IMR-90 (cell line): Measurements from ENCODE around the gene TMEM114. TPM values are rescaled to one million over a fixed set of nuclear protein-coding genes. Genes with fewer than 3 reads are reported as not detected.

Experiments
- ATAC-seq: fragments of 200-7000 bp; cut with Tn5 transposase; 2 replicates; pipeline ENCODE4 v1.9.1; 2020; ENCODE audit warnings: low read depth, mild to moderate bottlenecking, moderate library complexity
- BruUV-seq: library from RNA; stranded (reverse); fragments of 400-500 nt; replicated peaks from 2 replicates; lab custom pipeline; 2021; lab: Mats Ljungman, UMichigan
- CTCF ChIA-PET: fragments of 300-600 bp; formaldehyde crosslinking; extraction: SDS; loops from one replicate; lab custom pipeline; 2021; ENCODE audit warnings: antibody characterized with exemption; lab: Yijun Ruan, JAX
- POLR2A ChIA-PET: fragments of 300-600 bp; sonication (Branson Sonifier 250); formaldehyde crosslinking; loops from one replicate; lab custom pipeline; 2022; ENCODE audit warnings: antibody characterized with exemption; ENCODE audit not compliant: unreplicated experiment; lab: Charles Lee
- DNase-seq: peaks from one replicate; pipeline ENCODE4 v3.0.0; 2013
- H2AFZ ChIP-seq: replicated peaks from 2 replicates; pipeline ENCODE3; 2013; ENCODE audit warnings: low read length, mild to moderate bottlenecking; ENCODE audit not compliant: poor library complexity
- H2AK5ac ChIP-seq: 2 replicates; pipeline ENCODE4 v1.6.1; 2013; ENCODE audit warnings: low read depth, low read length, inconsistent platforms
- H2AK9ac ChIP-seq: replicated peaks from 2 replicates; pipeline ENCODE3; 2013; ENCODE audit warnings: mild to moderate bottlenecking, low read depth, low read length, moderate library complexity; ENCODE audit not compliant: poor library complexity
- H2BK120ac ChIP-seq: 2 replicates; pipeline ENCODE4 v1.6.1; 2013; ENCODE audit warnings: low read depth, low read length, inconsistent platforms
- H2BK15ac ChIP-seq: 3 replicates; pipeline ENCODE4 v1.6.1; 2013; ENCODE audit warnings: low read depth, low read length, inconsistent platforms
- H2BK20ac ChIP-seq: 2 replicates; pipeline ENCODE4 v1.6.1; 2013; ENCODE audit warnings: low read depth, mild to moderate bottlenecking, inconsistent platforms, low read length, moderate library complexity
- H2BK5ac ChIP-seq: 2 replicates; pipeline ENCODE4 v1.6.1; 2013; ENCODE audit warnings: mild to moderate bottlenecking, low read depth, low read length, inconsistent platforms; ENCODE audit not compliant: poor library complexity, severe bottlenecking
- H3K14ac ChIP-seq: replicated peaks from 2 replicates; pipeline ENCODE4 v1.6.1; 2013; ENCODE audit warnings: low read depth, low read length, inconsistent platforms
- H3K18ac ChIP-seq: 2 replicates; pipeline ENCODE4 v1.6.1; 2013; ENCODE audit warnings: low read depth, low read length, control low read depth
- H3K23ac ChIP-seq: 2 replicates; pipeline ENCODE4 v1.6.1; 2013; ENCODE audit warnings: low read depth, low read length, inconsistent platforms
- H3K27ac ChIP-seq: 2 replicates; pipeline ENCODE4 v1.5.1; 2013; ENCODE audit warnings: mild to moderate bottlenecking, control low read depth, low read length; ENCODE audit not compliant: insufficient read depth
- H3K27me3 ChIP-seq: 2 replicates; pipeline ENCODE4 v1.6.1; 2013; ENCODE audit warnings: low read length; ENCODE audit not compliant: control insufficient read depth, insufficient read depth
- H3K36me3 ChIP-seq: 2 replicates; pipeline ENCODE4 v1.6.1; 2013; ENCODE audit warnings: low read length, mixed read lengths; ENCODE audit not compliant: control insufficient read depth, insufficient read depth
- H3K4ac ChIP-seq: 2 replicates; pipeline ENCODE4 v1.6.1; 2013; ENCODE audit warnings: low read depth, low read length, inconsistent platforms
- H3K4me1 ChIP-seq: 2 replicates; pipeline ENCODE4 v1.6.1; 2013; ENCODE audit warnings: low read length, mixed read lengths; ENCODE audit not compliant: control insufficient read depth, insufficient read depth
- H3K4me2 ChIP-seq: 2 replicates; pipeline ENCODE4 v1.6.1; 2013; ENCODE audit warnings: low read depth, mild to moderate bottlenecking, control low read depth, low read length, moderate library complexity
- H3K4me3 ChIP-seq: 2 replicates; pipeline ENCODE4 v1.5.1; 2013; ENCODE audit warnings: low read depth, mild to moderate bottlenecking, control low read depth, low read length, moderate library complexity; ENCODE audit not compliant: insufficient read depth
- H3K56ac ChIP-seq: 2 replicates; pipeline ENCODE4 v1.6.1; 2013; ENCODE audit warnings: low read length, inconsistent platforms; ENCODE audit not compliant: insufficient read depth; ENCODE audit errors: extremely low read depth
- H3K79me1 ChIP-seq, 2 experiments: 2 replicates each; pipeline ENCODE4 v1.6.1; 2013; ENCODE audit warnings: low read length in 2 of 2, inconsistent platforms in 1 of 2, low read depth in 1 of 2
- H3K9ac ChIP-seq: 2 replicates; pipeline ENCODE4 v1.6.1; 2013; ENCODE audit warnings: low read depth, low read length, control low read depth
- H3K9me1 ChIP-seq: 2 replicates; pipeline ENCODE4 v1.6.1; 2013; ENCODE audit warnings: low read length, inconsistent platforms; ENCODE audit not compliant: insufficient read depth
- H3K9me3 ChIP-seq: 2 replicates; pipeline ENCODE4 v1.6.1; 2013; ENCODE audit warnings: low read length; ENCODE audit not compliant: control insufficient read depth, insufficient read depth
- H4K20me1 ChIP-seq: 2 replicates; pipeline ENCODE4 v1.6.1; 2013; ENCODE audit warnings: low read length, inconsistent platforms; ENCODE audit not compliant: insufficient read depth
- H4K5ac ChIP-seq: 2 replicates; pipeline ENCODE4 v1.6.1; 2013; ENCODE audit warnings: mild to moderate bottlenecking, low read depth, low read length, control low read depth
- H4K8ac ChIP-seq, 2 experiments: 2 replicates each; pipeline ENCODE4 v1.6.1; 2013; ENCODE audit warnings: low read depth in 2 of 2, low read length in 2 of 2, control low read depth in 1 of 2, inconsistent platforms in 1 of 2
- H4K91ac ChIP-seq: 2 replicates; pipeline ENCODE4 v1.6.1; 2013; ENCODE audit warnings: low read depth, low read length, inconsistent platforms; ENCODE audit not compliant: insufficient read depth
- BHLHE40 ChIP-seq: fragments of 150-350 bp; IDR thresholded peaks from 2 replicates; pipeline ENCODE4 v1.6.1; 2016; ENCODE audit warnings: mild to moderate bottlenecking, low read depth, low read length
- CEBPB ChIP-seq: IDR thresholded peaks from 2 replicates; pipeline ENCODE4 v1.6.1; 2012; ENCODE audit warnings: low read depth, low read length, improper control_type of control experiment
- CHD1 ChIP-seq: IDR thresholded peaks from 2 replicates; pipeline ENCODE4 v1.6.1; 2012; ENCODE audit warnings: low read depth, low read length, improper control_type of control experiment
- ELK1 ChIP-seq: fragments of 150-350 bp; IDR thresholded peaks from 2 replicates; pipeline ENCODE4 v1.6.1; 2016; ENCODE audit warnings: low read depth, mild to moderate bottlenecking, low read length, moderate library complexity, borderline replicate concordance
- FOS ChIP-seq: fragments of 150-350 bp; IDR thresholded peaks from 2 replicates; pipeline ENCODE4 v1.6.1; 2016; ENCODE audit warnings: low read depth, low read length
- MAFK ChIP-seq: IDR thresholded peaks from 2 replicates; pipeline ENCODE4 v1.6.1; 2012; ENCODE audit warnings: low read depth, low read length, improper control_type of control experiment
- MAZ ChIP-seq: IDR thresholded peaks from 2 replicates; pipeline ENCODE4 v1.6.1; 2012; ENCODE audit warnings: low read depth, mild to moderate bottlenecking, low read length, improper control_type of control experiment, moderate library complexity, borderline replicate concordance
- MXI1 ChIP-seq: IDR thresholded peaks from 2 replicates; pipeline ENCODE4 v1.6.1; 2012; ENCODE audit warnings: low read depth, mild to moderate bottlenecking, low read length, moderate library complexity, borderline replicate concordance
- NFE2L2 ChIP-seq: fragments of 150-350 bp; IDR thresholded peaks from 2 replicates; pipeline ENCODE4 v1.6.1; 2016; ENCODE audit warnings: low read depth, mild to moderate bottlenecking, low read length
- POLR2A ChIP-seq: IDR thresholded peaks from 2 replicates; pipeline ENCODE4 v1.6.1; 2012; ENCODE audit warnings: mild to moderate bottlenecking, low read depth, low read length
- RAD21 ChIP-seq: IDR thresholded peaks from 2 replicates; pipeline ENCODE4 v1.6.1; 2012; ENCODE audit warnings: low read length, improper control_type of control experiment
- RCOR1 ChIP-seq: IDR thresholded peaks from 2 replicates; pipeline ENCODE4 v1.6.1; 2012; ENCODE audit warnings: mild to moderate bottlenecking, low read length, improper control_type of control experiment; ENCODE audit not compliant: insufficient replicate concordance
- RFX5 ChIP-seq: IDR thresholded peaks from 2 replicates; pipeline ENCODE4 v1.8.0; 2012; ENCODE audit warnings: low read depth, mild to moderate bottlenecking, low read length, moderate library complexity
- SMC3 ChIP-seq: fragments of 150-350 bp; IDR thresholded peaks from 2 replicates; pipeline ENCODE4 v1.6.1; 2016; ENCODE audit warnings: low read depth, mild to moderate bottlenecking, antibody characterized with exemption, low read length, moderate library complexity
- WGBS, 2 experiments: methylation state at CpG; one replicate each; pipeline versions ENCODE4 v1.1.5 to v1.1.7; 2013; ENCODE audit warnings: missing lambda C conversion rate in 2 of 2; ENCODE audit not compliant: insufficient read length in 1 of 2; ENCODE audit errors: extremely low coverage in 2 of 2; 5-methylcytosine and 5-hydroxymethylcytosine counted together
- dilution Hi-C: fragments of 300-500 bp; cut with HindIII; formaldehyde crosslinking; loops from one replicate; pipeline ENCODE4 v1.14.3; 2018; ENCODE audit warnings: low sequenced_read_pairs; ENCODE audit not compliant: unreplicated experiment
- in situ Hi-C: fragments of 300-500 bp; cut with MboI; formaldehyde crosslinking; loops from 3 replicates; pipeline ENCODE4 v1.14.3; 2019; ENCODE audit warnings: low sequenced_read_pairs, inconsistent platforms, mixed read lengths
- intact Hi-C: fragments of 100-400 bp; cut with micrococcal nuclease; formaldehyde crosslinking; loops from 2 replicates; pipeline ENCODE4 v1.10.0; 2022
- polyA plus RNA-seq, 3 experiments: library from polyadenylated mRNA; depleted of rRNA; stranded (reverse); fragments of >200 nt; gene quantifications; 2 replicates each; pipeline ENCODE4 v1.2.3, GENCODE V29; 2012; ENCODE audit warnings: low replicate concordance in 1 of 3
- total RNA-seq: library from RNA; depleted of rRNA; stranded (reverse); fragments of >200 nt; gene quantifications from 2 replicates; pipeline ENCODE4 v1.2.3, GENCODE V29; 2012
- TF ChIP-seq, protein P1 (sequence below): fragments of 150-350 bp; IDR thresholded peaks from 2 replicates; pipeline ENCODE4 v1.6.1; 2017; ENCODE audit warnings: mild to moderate bottlenecking, antibody characterized with exemption, low read length, low read depth
- TF ChIP-seq, protein P2 (sequence below): conservative IDR thresholded peaks from 2 replicates; pipeline ENCODE4 v1.5.1; 2012; ENCODE audit warnings: mild to moderate bottlenecking, low read depth, low read length, improper control_type of control experiment

Gene TMEM114
- total and polyA plus RNA-seq, 2 of the 4 experiments (the other 2 are of a cell fraction) = not detected

- H3K4ac ChIP-seq = peak overlapping the region; percentile 90
- H2AFZ ChIP-seq = peak overlapping the region; percentile 98
- WGBS, 2 experiments = no CpG with 5 or more reads among the region's 4 CpGs
- intact Hi-C loops (loop anchor here (1.0 kb wide), 1 partner anchor 55 kb away; no protein-coding TSS in a partner anchor), dilution Hi-C loops (no loop called here), in situ Hi-C loops (no loop called here)
- peaks cover 12 to 41% of the 10 kb centered on the region in 2 experiments for H3K79me1 ChIP-seq
- H2BK5ac ChIP-seq = peak overlapping the region; percentile 58
- H3K4me1 ChIP-seq = no peaks in the 10 kb centered on the region
- TF ChIP-seq MXI1 (no peak), MAFK (no peak), RFX5 (no peak), CHD1 (no peak), FOS (no peak), POLR2A (no peak), ELK1 (no peak), MAZ (no peak), RAD21 (no peak), NFE2L2 (no peak), RCOR1 (no peak), BHLHE40 (no peak), SMC3 (no peak), CEBPB (no peak)
- TF ChIP-seq, protein P1, sequence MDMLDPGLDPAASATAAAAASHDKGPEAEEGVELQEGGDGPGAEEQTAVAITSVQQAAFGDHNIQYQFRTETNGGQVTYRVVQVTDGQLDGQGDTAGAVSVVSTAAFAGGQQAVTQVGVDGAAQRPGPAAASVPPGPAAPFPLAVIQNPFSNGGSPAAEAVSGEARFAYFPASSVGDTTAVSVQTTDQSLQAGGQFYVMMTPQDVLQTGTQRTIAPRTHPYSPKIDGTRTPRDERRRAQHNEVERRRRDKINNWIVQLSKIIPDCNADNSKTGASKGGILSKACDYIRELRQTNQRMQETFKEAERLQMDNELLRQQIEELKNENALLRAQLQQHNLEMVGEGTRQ = no peak
- TF ChIP-seq, protein P2, sequence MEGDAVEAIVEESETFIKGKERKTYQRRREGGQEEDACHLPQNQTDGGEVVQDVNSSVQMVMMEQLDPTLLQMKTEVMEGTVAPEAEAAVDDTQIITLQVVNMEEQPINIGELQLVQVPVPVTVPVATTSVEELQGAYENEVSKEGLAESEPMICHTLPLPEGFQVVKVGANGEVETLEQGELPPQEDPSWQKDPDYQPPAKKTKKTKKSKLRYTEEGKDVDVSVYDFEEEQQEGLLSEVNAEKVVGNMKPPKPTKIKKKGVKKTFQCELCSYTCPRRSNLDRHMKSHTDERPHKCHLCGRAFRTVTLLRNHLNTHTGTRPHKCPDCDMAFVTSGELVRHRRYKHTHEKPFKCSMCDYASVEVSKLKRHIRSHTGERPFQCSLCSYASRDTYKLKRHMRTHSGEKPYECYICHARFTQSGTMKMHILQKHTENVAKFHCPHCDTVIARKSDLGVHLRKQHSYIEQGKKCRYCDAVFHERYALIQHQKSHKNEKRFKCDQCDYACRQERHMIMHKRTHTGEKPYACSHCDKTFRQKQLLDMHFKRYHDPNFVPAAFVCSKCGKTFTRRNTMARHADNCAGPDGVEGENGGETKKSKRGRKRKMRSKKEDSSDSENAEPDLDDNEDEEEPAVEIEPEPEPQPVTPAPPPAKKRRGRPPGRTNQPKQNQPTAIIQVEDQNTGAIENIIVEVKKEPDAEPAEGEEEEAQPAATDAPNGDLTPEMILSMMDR = no peak
- peak overlapping the region; percentile 91 for H3K4me3 ChIP-seq
- peak overlapping the region; percentile 94; the same call in 1 of the 2 replicates for H3K56ac ChIP-seq
- H3K9ac ChIP-seq = peak overlapping the region; percentile 98
- peak overlapping the region; percentile 88 for H3K4me2 ChIP-seq
- peak overlapping the region; percentile 59 for H2AK9ac ChIP-seq
- peaks cover 17% of the 10 kb centered on the region for H3K36me3 ChIP-seq
- H3K9me3 ChIP-seq = no peaks in the 10 kb centered on the region
- ChIA-PET CTCF (no interaction called here), POLR2A (no interaction called here)
- TSS peak; percentile 61 for BruUV-seq
- H3K23ac ChIP-seq = peak overlapping the region; percentile 74; the same call in 1 of the 2 replicates
- H2AK5ac ChIP-seq = peak overlapping the region; percentile 49; the same call in 1 of the 2 replicates
- H3K27me3 ChIP-seq = peaks cover 2% of the 10 kb centered on the region; the same call in 1 of the 2 replicates
- peak overlapping the region; percentile 98 to 99; a peak in 3 of 4 replicates for H4K8ac ChIP-seq
- H4K91ac ChIP-seq = peak overlapping the region; percentile 93; the same call in 1 of the 2 replicates
- no peak; the same call in 1 of the 2 replicates for ATAC-seq
- H4K20me1 ChIP-seq = peaks cover 3% of the 10 kb centered on the region; the same call in 1 of the 2 replicates
- H3K27ac ChIP-seq = peak overlapping the region; percentile 92
- H3K9me1 ChIP-seq = peaks cover 3% of the 10 kb centered on the region; the same call in 1 of the 2 replicates
- no peak overlapping the region for H2BK15ac ChIP-seq
- H4K5ac ChIP-seq = peak overlapping the region; percentile 86; the same call in 1 of the 2 replicates
- no peak overlapping the region for H3K18ac ChIP-seq
- DNase-seq = no peak
- no peak overlapping the region for H2BK20ac ChIP-seq
- H3K14ac ChIP-seq = peak overlapping the region; percentile 92
- H2BK120ac ChIP-seq = no peak overlapping the region
Observed at GRCh38 chr16:8622315-8622656, 32.0 kb upstream of the TMEM114 start.
